Adipose tissue (tissue), 3 donors: Measurements from ENCODE around the gene SDC4. TPM values are rescaled to one million over a fixed set of nuclear protein-coding genes. Genes with fewer than 3 reads are reported as not detected.
"Not testable (repeated sequence)": the region's sequence is repeated elsewhere in the genome, so short reads cannot be mapped to it uniquely, and the experiment has no call there.

ENCODE experiments used
- H3K27ac ChIP-seq: one replicate; pipeline ENCODE4 v1.5.1; 2013; ENCODE audit warnings: low read depth, low read length
- WGBS, 3 donors: extraction: QIAGEN DNeasy Blood & Tissue Kit; methylation state at CpG; one replicate each; pipeline ENCODE4 v1.1.7; 2013; 5-methylcytosine and 5-hydroxymethylcytosine counted together
- polyA plus RNA-seq, 3 donors: library from polyadenylated mRNA; stranded (reverse); fragments of 200-250 nt; gene quantifications; one replicate each; pipeline ENCODE4 v1.2.3, GENCODE V29; 2013
- donor health status: healthy with polysubstance abuse.
- donor health status: Bipolar disorder and iron deficiency.
- donor health status: healthy.

SDC4 gene
- polyA plus RNA-seq, 3 donors, result 25.0 to 105 (median 51.1) TPM

DNA sequence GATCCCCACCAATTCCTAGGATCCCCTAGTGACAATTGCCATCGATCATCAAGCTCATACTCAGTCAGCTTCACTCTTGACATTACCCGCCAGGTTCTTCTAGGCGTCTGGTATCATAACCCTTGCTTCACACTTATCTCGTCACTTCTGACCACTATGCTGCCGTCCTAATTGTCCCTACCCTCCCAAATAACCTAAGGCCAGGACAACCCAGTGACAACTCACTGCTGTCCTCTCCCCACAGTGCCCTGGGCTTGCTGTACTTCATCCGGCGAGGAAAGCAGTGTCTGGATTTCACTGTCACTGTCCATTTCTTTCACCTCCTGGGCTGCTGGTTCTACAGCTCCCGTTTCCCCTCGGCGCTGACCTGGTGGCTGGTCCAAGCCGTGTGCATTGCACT, 18.4 kb upstream of the SDC4 start:
- H3K27ac ChIP-seq, result no peak overlapping the region
- WGBS, 3 donors, result 84 to 92% (median 90%) methylated on average over 11 of the region's 11 CpGs

DNA sequence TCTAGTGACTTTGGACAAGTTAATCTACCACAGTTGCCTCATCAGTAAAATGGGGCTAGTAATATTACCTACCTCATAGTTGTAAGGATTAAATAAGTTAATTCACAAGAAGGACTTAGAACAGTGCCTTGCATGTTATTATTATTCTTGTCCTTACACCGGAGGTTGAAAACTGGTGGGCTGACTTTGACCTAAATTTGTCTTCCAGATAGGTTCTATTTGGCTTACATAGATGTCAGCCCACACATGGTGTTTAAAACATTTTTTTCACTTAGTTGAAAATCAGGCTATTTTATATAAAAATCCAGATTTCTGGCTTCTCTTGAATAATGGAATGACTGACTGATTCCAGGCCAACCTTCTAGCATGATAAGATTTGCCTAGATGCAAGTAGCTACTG, 18.0 kb upstream of the SDC4 start:
- WGBS, 3 donors, result 80 to 93% (median 91%) methylated on average over 1 of the region's 1 CpG

DNA sequence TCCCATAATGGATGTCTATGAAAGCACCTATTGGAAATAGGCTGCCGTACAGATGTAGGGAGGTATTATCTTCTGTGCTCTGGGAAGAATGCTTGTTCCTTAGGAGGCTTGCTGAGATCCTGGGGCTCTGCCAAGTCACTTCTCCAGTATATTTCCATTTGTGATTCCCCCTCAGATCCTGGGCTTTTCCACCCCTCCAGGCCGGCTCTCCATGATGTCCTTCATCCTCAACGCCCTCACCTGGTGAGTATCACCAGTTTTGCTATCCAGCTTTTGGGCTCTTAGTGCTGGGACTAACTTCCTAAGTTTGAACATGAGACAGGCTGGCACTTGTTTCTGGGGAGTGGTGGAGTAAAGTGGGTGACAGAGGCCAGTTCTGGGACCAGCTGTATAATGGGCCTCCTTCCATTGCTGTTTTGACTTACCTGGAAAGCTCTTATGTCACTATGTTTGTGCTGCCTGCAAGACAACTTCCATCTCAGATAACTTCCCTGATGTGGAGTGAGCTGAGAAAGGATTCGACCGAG, 17.3 kb upstream of the SDC4 start:
- WGBS, 3 donors, result 90 to 94% (median 91%) methylated on average over 5 of the region's 5 CpGs
- no peak overlapping the region for H3K27ac ChIP-seq

More for the DNA sequence above, 18.0 kb upstream of the SDC4 start:
- H3K27ac ChIP-seq, result no peak overlapping the region

GRCh38 chr20:45363611-45364492, 15.6 kb upstream of the SDC4 start:
- 20 to 22% (median 21%) methylated on average over 23 of the region's 23 CpGs for WGBS, 3 donors
- H3K27ac ChIP-seq, result no peak overlapping the region

- WGBS, 3 donors, result 0% methylated on average over 55 of the region's 55 CpGs
- H3K27ac ChIP-seq, result no peak within 1 kb of the TSS
Measured at GRCh38 chr20:45362804-45363610, 14.8 kb upstream of the SDC4 start, which contains the start of gene SYS1. TSS of gene SYS1 (plus strand) at chr20:45363156. CDS start at chr20:45363532, 376 bp downstream.

DNA sequence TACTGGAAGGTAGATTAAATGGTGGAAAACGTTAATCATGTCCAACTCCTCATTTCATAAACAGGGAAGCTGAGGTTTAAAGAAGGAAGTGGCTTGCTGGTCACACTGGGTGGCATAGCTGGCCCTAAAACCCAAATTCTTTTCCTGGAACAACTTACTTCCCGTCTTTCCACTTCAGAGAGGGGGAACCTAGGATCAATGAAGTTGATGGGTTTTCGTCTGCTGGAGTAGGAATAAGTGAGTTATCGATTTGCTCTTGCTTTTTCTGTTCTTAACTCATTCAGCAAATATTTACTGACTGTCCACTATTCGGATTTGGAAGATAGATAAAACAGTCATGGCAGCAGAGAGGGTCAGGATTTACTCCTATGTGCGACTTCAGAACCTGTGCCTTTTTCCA, 13.6 kb upstream of the SDC4 start:
- no peak overlapping the region for H3K27ac ChIP-seq

GRCh38 chr20:45359406-45360148, 11.4 kb upstream of the SDC4 start:
- peak overlapping the region; percentile 70 for H3K27ac ChIP-seq
- WGBS, 3 donors, result 51 to 73% (median 53%) methylated on average over 9 of the region's 9 CpGs

More for the DNA sequence above, 13.6 kb upstream of the SDC4 start:
- WGBS, 3 donors, result 37 to 60% (median 58%) methylated on average over 6 of the region's 6 CpGs

DNA sequence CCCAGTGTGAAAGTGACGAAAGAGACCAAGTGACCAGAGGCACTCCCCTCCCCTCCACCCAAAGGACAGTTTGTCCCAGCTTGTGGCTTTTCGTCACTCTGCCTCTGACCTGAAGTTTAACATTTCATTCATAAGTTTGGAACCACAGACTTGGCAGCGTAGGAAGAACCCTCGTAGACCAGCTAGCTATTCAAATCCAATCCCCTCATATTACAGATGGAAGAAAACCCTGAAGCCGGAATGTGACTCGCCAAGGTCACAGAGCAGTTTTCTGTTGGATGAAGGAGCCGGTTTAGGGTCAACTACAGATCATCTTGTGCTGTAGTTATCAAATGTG, 10.8 kb upstream of the SDC4 start:
- no peak overlapping the region for H3K27ac ChIP-seq
- WGBS, 3 donors, result 54 to 65% (median 55%) methylated on average over 7 of the region's 7 CpGs

DNA sequence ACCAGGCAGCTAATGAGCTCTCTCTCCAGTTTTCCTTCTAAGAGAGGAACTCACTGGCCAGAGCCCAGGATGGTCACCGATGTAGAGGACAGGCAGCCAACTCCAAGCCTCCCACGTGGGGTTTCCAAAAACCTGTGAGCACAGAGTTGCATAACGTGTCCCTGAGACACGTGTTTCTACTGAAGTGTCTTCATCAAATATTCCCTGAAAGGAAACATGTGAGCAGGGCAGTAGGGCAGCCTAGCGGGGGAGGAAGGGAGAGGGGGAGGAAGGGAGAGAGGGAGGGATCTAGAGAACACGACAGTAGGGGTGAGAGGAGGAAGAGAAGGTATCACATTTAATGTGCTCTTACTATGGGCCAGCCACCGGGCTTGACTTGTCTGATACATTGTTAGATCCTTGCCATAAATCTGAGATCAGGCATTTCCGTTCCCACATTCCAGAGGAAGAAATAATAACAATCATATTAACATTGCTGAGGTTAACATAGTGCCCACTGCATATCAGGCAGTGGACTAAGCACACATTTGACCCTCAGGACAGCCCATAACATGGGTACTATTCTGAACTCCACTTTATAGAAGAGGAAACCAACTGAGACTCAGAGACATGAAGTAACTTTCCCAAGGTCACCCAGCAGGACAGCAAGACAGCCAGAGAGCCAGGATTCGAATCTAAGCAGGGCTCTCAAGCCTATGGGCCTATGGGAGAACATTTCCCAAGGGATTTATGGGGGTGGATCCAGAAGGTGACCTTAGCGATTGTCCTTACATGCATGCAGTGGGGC, 10.3 kb upstream of the SDC4 start:
- peak overlapping the region; percentile 13 for H3K27ac ChIP-seq
- 21 to 56% (median 24%) methylated on average over 10 of the region's 10 CpGs for WGBS, 3 donors

GRCh38 chr20:45355209-45356084, 7.2 kb upstream of the SDC4 start:
- no peak overlapping the region for H3K27ac ChIP-seq
- WGBS, 3 donors, result 49 to 80% (median 65%) methylated on average over 5 of the region's 5 CpGs

DNA sequence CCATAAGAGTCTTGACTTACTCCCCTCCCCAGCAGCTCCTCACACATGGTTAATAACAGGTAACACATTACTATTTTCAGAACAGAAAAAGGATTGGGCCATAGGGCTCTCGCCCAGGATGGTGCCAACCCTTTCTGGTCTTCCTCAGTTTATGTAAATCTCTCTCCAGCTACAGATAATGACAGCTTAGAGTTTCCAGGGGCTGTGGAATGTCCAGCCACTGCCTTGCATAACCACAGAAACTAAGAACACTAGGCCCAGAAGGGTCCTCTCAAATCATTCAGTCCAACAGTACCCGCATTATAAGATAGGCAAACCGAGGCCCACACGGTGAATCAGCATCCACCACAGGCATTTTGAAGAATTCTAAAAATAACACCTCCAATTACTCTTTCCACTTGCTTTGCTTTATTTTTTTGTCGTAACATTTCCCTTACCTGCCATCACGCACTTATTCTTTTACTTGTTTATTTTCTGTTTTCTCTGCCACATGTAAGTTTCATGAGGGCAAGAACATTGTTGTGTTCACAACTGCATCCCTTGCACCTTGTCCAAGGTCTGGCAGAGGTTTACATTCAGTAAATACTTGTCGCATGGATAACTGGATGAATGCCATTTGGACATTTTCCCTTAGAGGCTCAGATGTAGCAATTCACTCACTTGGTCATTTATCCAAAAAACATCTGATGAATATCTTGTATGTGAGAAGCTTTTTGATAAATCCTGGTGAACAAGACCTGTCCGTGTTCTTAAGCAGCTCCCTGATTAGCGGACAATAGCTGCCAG, 6.4 kb upstream of the SDC4 start:
- H3K27ac ChIP-seq, result no peak overlapping the region
- 74 to 82% (median 75%) methylated on average over 9 of the region's 9 CpGs for WGBS, 3 donors

DNA sequence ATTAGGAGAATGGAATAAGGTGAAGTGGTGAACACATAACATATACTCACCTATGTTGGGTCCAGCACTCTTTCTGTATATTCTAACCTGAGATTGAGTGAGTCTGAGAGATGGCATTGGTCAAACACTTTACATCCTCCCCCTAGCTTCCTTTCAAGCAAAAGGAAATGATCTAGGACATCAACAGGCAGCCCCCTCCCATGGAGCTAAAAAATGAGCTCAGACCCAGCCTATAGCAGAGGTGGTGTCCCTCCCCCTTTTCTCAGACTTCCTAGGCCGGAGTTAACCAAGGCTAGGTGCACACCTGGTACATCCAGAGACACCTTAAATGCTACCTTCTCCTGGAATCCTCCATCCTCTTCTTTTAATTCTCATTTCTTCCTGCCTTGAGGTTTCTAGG, 5.5 kb upstream of the SDC4 start:
- WGBS, 3 donors, result 87 to 100% (median 100%) methylated on average over 1 of the region's 1 CpG
- H3K27ac ChIP-seq, result no peak overlapping the region

- no peak overlapping the region for H3K27ac ChIP-seq
Measured at GRCh38 chr20:45352729-45353128, 4.5 kb upstream of the SDC4 start.

DNA sequence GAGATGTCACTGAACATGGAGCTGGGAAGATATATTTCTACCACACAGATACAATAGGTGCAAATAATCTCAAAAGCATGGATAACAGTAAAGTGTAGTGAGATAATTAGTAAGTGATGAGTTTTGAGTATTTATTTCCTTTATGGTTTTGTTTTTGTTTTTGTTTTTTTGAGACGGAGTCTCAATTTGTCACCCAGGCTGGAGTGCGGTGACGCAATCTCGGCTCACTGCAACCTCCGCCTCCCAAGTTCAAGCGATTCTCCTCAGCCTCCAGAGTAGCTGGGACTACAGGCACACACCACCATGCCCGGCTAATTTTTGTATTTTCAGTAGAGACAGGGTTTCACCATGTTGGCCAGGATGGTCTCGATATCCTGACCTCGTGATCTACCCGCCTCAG, 2.6 kb upstream of the SDC4 start:
- WGBS, 3 donors, result 92 to 95% (median 94%) methylated on average over 10 of the region's 10 CpGs

More at GRCh38 chr20:45352729-45353128, 4.5 kb upstream of the SDC4 start:
- 90 to 94% (median 91%) methylated on average over 3 of the region's 3 CpGs for WGBS, 3 donors

DNA sequence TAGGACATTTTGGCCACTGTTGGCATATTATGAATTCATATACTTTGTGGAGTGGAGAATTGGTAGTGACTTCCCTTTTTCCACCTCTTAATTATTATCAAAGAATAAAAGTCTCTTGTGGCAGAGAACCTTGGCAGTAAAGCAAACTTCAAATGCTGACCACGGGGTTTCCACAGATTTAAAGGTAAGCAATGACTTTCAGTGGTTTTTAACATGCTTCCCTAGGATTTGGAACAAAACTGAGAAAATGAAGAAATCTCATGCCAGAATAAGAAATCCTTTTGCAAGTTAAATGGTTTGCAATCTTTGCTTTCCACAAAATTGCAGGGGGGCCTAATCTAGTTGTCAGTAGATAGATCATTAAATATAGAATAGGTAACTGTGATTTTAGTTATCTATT, 2.0 kb upstream of the SDC4 start:
- no peak overlapping the region for H3K27ac ChIP-seq
- 37 to 55% (median 45%) methylated on average over 1 of the region's 1 CpG for WGBS, 3 donors

More for the DNA sequence above, 2.6 kb upstream of the SDC4 start:
- not testable (repeated sequence) for H3K27ac ChIP-seq

GRCh38 chr20:45347297-45347935, 808 bp downstream of the SDC4 start:
- no peak overlapping the region for H3K27ac ChIP-seq
- 15 to 33% (median 26%) methylated on average over 10 of the region's 10 CpGs for WGBS, 3 donors
